A673 (cell line): ENCODE measurements around the gene UBXN11. TPM values are rescaled to one million over a fixed set of nuclear protein-coding genes. Genes with fewer than 3 reads are reported as not detected.

ENCODE experiments used
- BruUV-seq: library from RNA; stranded (reverse); fragments of 400-500 nt; replicated peaks from 2 replicates; lab custom pipeline; 2021; lab: Mats Ljungman, UMichigan
- CTCF ChIA-PET: fragments of 300-600 bp; sonication (Branson Sonifier 250); formaldehyde crosslinking; loops from one replicate; lab custom pipeline; 2022; ENCODE audit warnings: antibody characterized with exemption; lab: Charles Lee
- POLR2A ChIA-PET: fragments of 300-600 bp; sonication (Branson Sonifier 250); formaldehyde crosslinking; loops from one replicate; lab custom pipeline; 2022; ENCODE audit warnings: antibody characterized with exemption; ENCODE audit not compliant: low non-redundant PET; lab: Charles Lee
- DNase-seq: peaks from one replicate; pipeline ENCODE4 v3.0.0-alpha.2; 2015; ENCODE audit warnings: low spot score
- H3K27ac ChIP-seq: fragments of 200-600 bp; sonication (generic); 2 replicates; pipeline ENCODE4 v1.5.1; 2016; ENCODE audit warnings: mixed run types, low read depth, mild to moderate bottlenecking, mixed read lengths, antibody characterized with exemption, low read length; ENCODE audit not compliant: poor library complexity, severe bottlenecking
- H3K27me3 ChIP-seq: fragments of 200-600 bp; sonication (generic); replicated peaks from 2 replicates; pipeline ENCODE4 v1.6.1; 2017; ENCODE audit warnings: mixed run types, low read depth, mild to moderate bottlenecking, mixed read lengths, antibody characterized with exemption, low read length; ENCODE audit not compliant: insufficient read depth, poor library complexity
- H3K36me3 ChIP-seq: fragments of 200-600 bp; sonication (generic); 2 replicates; pipeline ENCODE4 v1.6.1; 2016; ENCODE audit warnings: mixed run types, mild to moderate bottlenecking, mixed read lengths, antibody characterized with exemption, low read length; ENCODE audit not compliant: insufficient read depth, poor library complexity, severe bottlenecking
- H3K4me1 ChIP-seq: fragments of 200-600 bp; sonication (generic); 2 replicates; pipeline ENCODE4 v1.6.1; 2017; ENCODE audit warnings: mixed run types, mild to moderate bottlenecking, mixed read lengths, antibody characterized with exemption, low read length; ENCODE audit not compliant: insufficient read depth, poor library complexity, severe bottlenecking
- H3K4me3 ChIP-seq: fragments of 200-600 bp; sonication (generic); 2 replicates; pipeline ENCODE4 v1.5.1; 2016; ENCODE audit warnings: low read depth, mixed run types, mild to moderate bottlenecking, mixed read lengths, low read length; ENCODE audit not compliant: poor library complexity, severe bottlenecking
- H3K9me3 ChIP-seq: fragments of 200-600 bp; sonication (generic); 2 replicates; pipeline ENCODE4 v1.6.1; 2016; ENCODE audit warnings: mixed run types, low read depth, mild to moderate bottlenecking, mixed read lengths, antibody characterized with exemption, low read length; ENCODE audit not compliant: poor library complexity, severe bottlenecking
- CTCF ChIP-seq: fragments of 300-800, 200-600 bp; sonication (generic); conservative IDR thresholded peaks from 2 replicates; pipeline ENCODE4 v1.5.1; 2017; ENCODE audit warnings: low read depth, mild to moderate bottlenecking, antibody characterized with exemption, low read length, moderate library complexity, mixed read lengths
- EZH2 ChIP-seq: fragments of 200-600 bp; sonication (generic); IDR thresholded peaks from 2 replicates; pipeline ENCODE4 v1.6.1; 2017; ENCODE audit warnings: borderline replicate concordance, low read depth, mild to moderate bottlenecking, mixed read lengths, antibody characterized with exemption, low read length; ENCODE audit not compliant: poor library complexity, severe bottlenecking
- intact Hi-C: fragments of 100-400 bp; cut with micrococcal nuclease; formaldehyde crosslinking; loops from one replicate; pipeline ENCODE4 v1.10.0; 2022; ENCODE audit not compliant: unreplicated experiment
- total RNA-seq: library from RNA; stranded (reverse); gene quantifications from 2 replicates; pipeline ENCODE4 v1.2.3, GENCODE V29; 2021

Gene UBXN11
- total RNA-seq, 1 experiment from 2014 or later = 22.1 TPM

- Histone ChIP-seq H3K36me3 (no peaks in the 10 kb centered on the region), H3K4me1 (peaks cover 38% of the 10 kb centered on the region), H3K27me3 (no peaks in the 10 kb centered on the region), H3K9me3 (no peaks in the 10 kb centered on the region), H3K27ac (no peak overlapping the region), H3K4me3 (no peak overlapping the region)
- TF ChIP-seq EZH2 = no peak
- no peak for TF ChIP-seq CTCF
- CTCF ChIA-PET = no interaction called here
- intact Hi-C loops = no loop called here
- POLR2A ChIA-PET = no interaction called here
- BruUV-seq = no TSS peak
- DNase-seq = no peak
These were observed 23.1 kb downstream of the UBXN11 start for GRCh38 chr1:26283279-26283853.

- TF ChIP-seq EZH2 = no peak
- no peak for TF ChIP-seq CTCF
- peaks cover 38% of the 10 kb centered on the region for H3K4me1 ChIP-seq
- ChIA-PET POLR2A (no interaction called here), CTCF (no interaction called here)
- no peak overlapping the region for H3K27ac ChIP-seq
- no peaks in the 10 kb centered on the region for H3K27me3 ChIP-seq
- H3K9me3 ChIP-seq = no peaks in the 10 kb centered on the region
- no peak overlapping the region for H3K4me3 ChIP-seq
- intact Hi-C loops = no loop called here
- DNase-seq = no peak
- peaks cover 7% of the 10 kb centered on the region for H3K36me3 ChIP-seq
- BruUV-seq = no TSS peak
These were observed 24.0 kb downstream of the UBXN11 start for GRCh38 chr1:26282401-26282918.

GRCh38 chr1:26281971-26282370 is 24.5 kb downstream of the UBXN11 start:
- no TSS peak for BruUV-seq
- Histone ChIP-seq H3K4me3 (no peak overlapping the region), H3K4me1 (peaks cover 41% of the 10 kb centered on the region), H3K9me3 (no peaks in the 10 kb centered on the region), H3K27ac (no peak overlapping the region), H3K36me3 (peaks cover 11% of the 10 kb centered on the region), H3K27me3 (no peaks in the 10 kb centered on the region)
- TF ChIP-seq CTCF = no peak
- no peak for TF ChIP-seq EZH2
- CTCF ChIA-PET = no interaction called here
- POLR2A ChIA-PET = no interaction called here
- DNase-seq = peak; percentile 57
- intact Hi-C loops = no loop called here
